Smooth muscle cell (in vitro differentiated cells): Measurements from ENCODE around the gene SAA4. TPM values are rescaled to one million over a fixed set of nuclear protein-coding genes. Genes with fewer than 3 reads are reported as not detected.

Source experiments
- DNase-seq: peaks from one replicate; lab custom pipeline; 2025; ENCODE audit not compliant: unreplicated experiment; lab: John Stamatoyannopoulos, UW
- H2AFZ ChIP-seq: fragments of 200-600 bp; sonication (generic); 2 replicates; pipeline ENCODE4 v1.6.0; 2016; ENCODE audit warnings: antibody characterized with exemption, low read depth, mild to moderate bottlenecking
- H3F3A ChIP-seq: fragments of 200-600 bp; sonication (generic); 2 replicates; pipeline ENCODE4 v1.6.0; 2017; ENCODE audit warnings: antibody characterized with exemption, low read depth
- H3K27ac ChIP-seq: fragments of 200-600 bp; sonication (generic); 2 replicates; pipeline ENCODE4 v1.5.1; 2016; ENCODE audit warnings: low read depth, mild to moderate bottlenecking
- H3K27me3 ChIP-seq: fragments of 200-600 bp; sonication (generic); 2 replicates; pipeline ENCODE4 v1.6.1; 2016; ENCODE audit warnings: low read depth, mild to moderate bottlenecking
- H3K36me3 ChIP-seq: fragments of 200-600 bp; sonication (generic); 2 replicates; pipeline ENCODE4 v1.5.1; 2016; ENCODE audit warnings: low read depth
- H3K4me1 ChIP-seq: fragments of 200-600 bp; sonication (generic); 2 replicates; pipeline ENCODE4 v1.5.1; 2016; ENCODE audit warnings: low read depth
- H3K4me2 ChIP-seq: fragments of 200-600 bp; sonication (generic); 2 replicates; pipeline ENCODE4 v1.6.0; 2016; ENCODE audit warnings: mild to moderate bottlenecking
- H3K4me3 ChIP-seq: fragments of 200-600 bp; sonication (generic); 2 replicates; pipeline ENCODE4 v1.5.1; 2016; ENCODE audit warnings: mild to moderate bottlenecking
- H3K79me2 ChIP-seq: fragments of 200-600 bp; sonication (generic); 2 replicates; pipeline ENCODE4 v1.6.0; 2016; ENCODE audit warnings: low read depth, mild to moderate bottlenecking
- H3K9ac ChIP-seq: fragments of 200-600 bp; sonication (generic); 2 replicates; pipeline ENCODE4 v1.6.0; 2016; ENCODE audit warnings: low read depth
- H3K9me3 ChIP-seq: fragments of 200-600 bp; sonication (generic); replicated peaks from 2 replicates; pipeline ENCODE4 v1.5.1; 2016; ENCODE audit warnings: low read depth
- H4K20me1 ChIP-seq: fragments of 200-600 bp; sonication (generic); 2 replicates; pipeline ENCODE4 v1.6.0; 2016; ENCODE audit warnings: low read depth
- WGBS: methylation state at CpG from one replicate; pipeline ENCODE4 v1.1.7; 2016; ENCODE audit warnings: low lambda C conversion rate; 5-methylcytosine and 5-hydroxymethylcytosine counted together
- polyA plus RNA-seq: library from polyadenylated mRNA; unstranded; fragments of >200 nt; fragmentation: Nextera tagmentation; extraction: Ambion mirVana; gene quantifications from 2 replicates; pipeline ENCODE4 v1.2.1, GENCODE V29; 2016
- total RNA-seq: library from RNA; depleted of rRNA; stranded (reverse); fragments of >200 nt; gene quantifications from 2 replicates; pipeline ENCODE4 v1.2.3, GENCODE V29; 2014
- TF ChIP-seq, protein P1 (sequence below): fragments of 200-600 bp; sonication (generic); IDR thresholded peaks from 2 replicates; pipeline ENCODE4 v1.5.1; 2017; ENCODE audit warnings: borderline replicate concordance, mild to moderate bottlenecking, antibody characterized with exemption; ENCODE audit not compliant: insufficient read depth, poor library complexity, severe bottlenecking

SAA4 gene
- total and polyA plus RNA-seq, 2 experiments from 2014 or later: not detected

DNA sequence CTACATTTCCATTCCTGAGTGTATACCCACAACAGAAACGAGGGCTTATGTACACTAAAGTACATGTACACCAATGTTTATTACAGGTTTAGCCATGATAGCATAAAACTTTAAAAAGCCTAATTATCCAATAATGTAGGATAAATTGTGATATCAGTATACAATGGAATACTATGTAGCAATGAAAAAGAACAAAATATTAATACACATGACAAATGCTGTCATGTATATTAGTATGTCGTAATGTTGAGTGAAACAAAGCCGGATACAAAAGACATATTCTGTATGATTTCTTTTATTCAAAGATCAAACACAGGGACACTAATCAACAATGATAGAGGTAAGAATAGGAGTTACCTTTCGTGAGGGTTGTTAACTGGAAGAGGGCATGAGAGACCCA lies 2.7 kb downstream of the SAA4 start:
- H3K4me1 ChIP-seq: no peaks in the 10 kb centered on the region
- no peak overlapping the region for H3K4me3 ChIP-seq
- TF ChIP-seq, protein P1, sequence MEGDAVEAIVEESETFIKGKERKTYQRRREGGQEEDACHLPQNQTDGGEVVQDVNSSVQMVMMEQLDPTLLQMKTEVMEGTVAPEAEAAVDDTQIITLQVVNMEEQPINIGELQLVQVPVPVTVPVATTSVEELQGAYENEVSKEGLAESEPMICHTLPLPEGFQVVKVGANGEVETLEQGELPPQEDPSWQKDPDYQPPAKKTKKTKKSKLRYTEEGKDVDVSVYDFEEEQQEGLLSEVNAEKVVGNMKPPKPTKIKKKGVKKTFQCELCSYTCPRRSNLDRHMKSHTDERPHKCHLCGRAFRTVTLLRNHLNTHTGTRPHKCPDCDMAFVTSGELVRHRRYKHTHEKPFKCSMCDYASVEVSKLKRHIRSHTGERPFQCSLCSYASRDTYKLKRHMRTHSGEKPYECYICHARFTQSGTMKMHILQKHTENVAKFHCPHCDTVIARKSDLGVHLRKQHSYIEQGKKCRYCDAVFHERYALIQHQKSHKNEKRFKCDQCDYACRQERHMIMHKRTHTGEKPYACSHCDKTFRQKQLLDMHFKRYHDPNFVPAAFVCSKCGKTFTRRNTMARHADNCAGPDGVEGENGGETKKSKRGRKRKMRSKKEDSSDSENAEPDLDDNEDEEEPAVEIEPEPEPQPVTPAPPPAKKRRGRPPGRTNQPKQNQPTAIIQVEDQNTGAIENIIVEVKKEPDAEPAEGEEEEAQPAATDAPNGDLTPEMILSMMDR: no peak
- no peaks in the 10 kb centered on the region for H4K20me1 ChIP-seq
- H3F3A ChIP-seq: no peaks in the 10 kb centered on the region
- H2AFZ ChIP-seq: no peak overlapping the region
- peaks cover 17% of the 10 kb centered on the region for H3K27me3 ChIP-seq
- H3K4me2 ChIP-seq: no peak overlapping the region
- H3K9me3 ChIP-seq: no peaks in the 10 kb centered on the region
- H3K27ac ChIP-seq: no peak overlapping the region
- WGBS: 88% methylated on average over 4 of the region's 4 CpGs
- H3K36me3 ChIP-seq: no peaks in the 10 kb centered on the region
- no peak for DNase-seq
- no peaks in the 10 kb centered on the region for H3K79me2 ChIP-seq
- H3K9ac ChIP-seq: no peak overlapping the region

DNA sequence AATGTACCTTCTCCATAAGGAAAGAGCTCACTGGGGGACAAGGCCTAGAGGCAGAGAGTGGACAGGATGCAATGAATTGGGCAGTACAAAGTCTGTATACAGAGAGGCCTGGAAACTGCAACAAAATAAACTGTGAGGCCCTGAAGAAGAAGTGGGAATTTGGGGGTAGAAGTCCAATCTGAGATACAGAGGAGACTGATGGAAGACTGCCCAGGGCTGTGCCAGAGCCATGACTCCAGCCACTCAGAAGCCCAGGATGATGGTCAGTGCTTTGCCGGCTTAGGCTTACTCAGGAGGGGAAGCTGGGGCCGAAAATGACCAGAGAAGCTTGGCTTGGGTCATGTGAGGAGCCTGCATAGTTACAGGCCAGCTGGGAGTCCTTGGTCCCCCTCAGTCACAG lies 5.7 kb downstream of the SAA4 start:
- no peak overlapping the region for H2AFZ ChIP-seq
- H3K4me3 ChIP-seq: no peak overlapping the region
- WGBS: 88% methylated on average over 2 of the region's 2 CpGs
- H3K4me2 ChIP-seq: no peak overlapping the region
- H3K36me3 ChIP-seq: no peaks in the 10 kb centered on the region
- no peaks in the 10 kb centered on the region for H3F3A ChIP-seq
- H3K9me3 ChIP-seq: no peaks in the 10 kb centered on the region
- H4K20me1 ChIP-seq: no peaks in the 10 kb centered on the region
- no peak overlapping the region for H3K27ac ChIP-seq
- TF ChIP-seq, protein P1: no peak
- H3K27me3 ChIP-seq: no peaks in the 10 kb centered on the region
- no peaks in the 10 kb centered on the region for H3K4me1 ChIP-seq
- H3K79me2 ChIP-seq: no peaks in the 10 kb centered on the region
- H3K9ac ChIP-seq: no peak overlapping the region
- DNase-seq: no peak

DNA sequence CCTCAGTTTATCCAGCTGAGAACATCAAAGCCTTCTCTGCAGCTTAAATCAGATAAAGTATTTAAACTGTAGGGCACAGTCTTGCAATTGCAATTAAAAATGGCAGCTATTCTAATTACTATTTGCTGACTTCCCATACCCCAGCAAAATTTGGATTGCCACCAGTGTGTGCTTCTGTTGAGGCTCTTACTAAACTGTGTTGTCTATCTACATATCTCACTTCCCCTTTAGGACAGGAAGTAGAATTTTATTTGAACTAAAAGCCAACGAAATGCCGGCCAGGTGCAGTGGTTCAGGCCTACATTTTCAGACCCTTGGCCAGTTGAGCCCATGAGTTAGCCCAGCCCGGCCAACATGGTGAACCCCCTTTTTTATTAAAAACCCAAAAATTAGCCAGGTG lies 7.1 kb downstream of the SAA4 start:
- no peak overlapping the region for H3K4me3 ChIP-seq
- H3K27me3 ChIP-seq: no peaks in the 10 kb centered on the region
- no peaks in the 10 kb centered on the region for H3K4me1 ChIP-seq
- no peaks in the 10 kb centered on the region for H3F3A ChIP-seq
- DNase-seq: no peak
- H3K4me2 ChIP-seq: no peak overlapping the region
- H3K79me2 ChIP-seq: no peaks in the 10 kb centered on the region
- TF ChIP-seq, protein P1: no peak
- no peaks in the 10 kb centered on the region for H4K20me1 ChIP-seq
- no peaks in the 10 kb centered on the region for H3K9me3 ChIP-seq
- 89% methylated on average over 3 of the region's 3 CpGs for WGBS
- H3K9ac ChIP-seq: no peak overlapping the region
- H3K36me3 ChIP-seq: no peaks in the 10 kb centered on the region
- H3K27ac ChIP-seq: no peak overlapping the region
- H2AFZ ChIP-seq: no peak overlapping the region

DNA sequence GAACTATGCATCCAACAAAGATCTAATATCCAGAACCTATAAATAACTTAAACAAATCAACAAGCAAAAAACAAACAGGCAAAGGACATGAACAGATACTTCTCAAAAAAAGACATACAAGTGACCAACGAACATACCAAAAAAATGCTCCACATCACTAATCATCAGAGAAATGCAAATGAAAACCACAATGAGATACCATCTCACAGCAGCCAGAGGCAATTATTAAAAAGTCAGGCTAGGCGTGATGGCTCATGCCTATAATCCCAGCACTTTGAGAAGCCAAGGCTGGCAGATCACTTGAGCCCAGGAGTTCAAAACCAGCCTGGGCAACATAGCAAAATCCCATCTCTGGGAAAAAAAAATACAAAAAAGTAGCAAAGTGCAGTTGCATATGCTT lies 10.7 kb downstream of the SAA4 start:
- WGBS: 64% methylated on average over 2 of the region's 2 CpGs
- no peak overlapping the region for H3K4me2 ChIP-seq
- no peaks in the 10 kb centered on the region for H3K79me2 ChIP-seq
- no peaks in the 10 kb centered on the region for H4K20me1 ChIP-seq
- H3K27ac ChIP-seq: no peak overlapping the region
- no peak overlapping the region for H3K4me3 ChIP-seq
- H3K9me3 ChIP-seq: no peaks in the 10 kb centered on the region
- no peak overlapping the region for H2AFZ ChIP-seq
- H3K9ac ChIP-seq: no peak overlapping the region
- no peaks in the 10 kb centered on the region for H3K36me3 ChIP-seq
- H3K4me1 ChIP-seq: no peaks in the 10 kb centered on the region
- no peaks in the 10 kb centered on the region for H3F3A ChIP-seq
- H3K27me3 ChIP-seq: no peaks in the 10 kb centered on the region
- TF ChIP-seq, protein P1: no peak
- DNase-seq: no peak
